Spleen (tissue), 7 donors: ENCODE data around the gene MSH3.

Experiments
- CTCF ChIP-seq, 11 experiments: fragments of 200-600 bp in 7 of 11; fragments of 450-650 bp in 4 of 11; sonication (generic) in 4 of 11; IDR thresholded peaks in 8 of 11; conservative IDR thresholded peaks in 3 of 11; 1 replicate in 7 of 11; 2 replicates in 4 of 11; pipeline versions ENCODE4 v1.4.0 to v1.8.0; 2016 to 2021; ENCODE audit warnings: antibody characterized with exemption in 11 of 11, inconsistent platforms in 4 of 11, mild to moderate bottlenecking in 1 of 11
- POLR2A ChIP-seq, 3 donors: fragments of 450-650 bp; IDR thresholded peaks; one replicate each; pipeline ENCODE4 v1.5.1; 2017; ENCODE audit warnings: antibody characterized with exemption in 3 of 3, mild to moderate bottlenecking in 1 of 3
- POLR2AphosphoS5 ChIP-seq, 3 donors: sonication (generic); formaldehyde crosslinking; IDR thresholded peaks; one replicate each; pipeline ENCODE4 v1.5.1; 2017; ENCODE audit warnings: antibody characterized with exemption in 3 of 3
- donor health status: DM: no; HTN: no; CAD: no; lungs with moderate emphysema.
- donor health status: DM: no; HTN: no; CAD: no.
- donor health status: DM: no; HTN: no; CAD: no.

DNA sequence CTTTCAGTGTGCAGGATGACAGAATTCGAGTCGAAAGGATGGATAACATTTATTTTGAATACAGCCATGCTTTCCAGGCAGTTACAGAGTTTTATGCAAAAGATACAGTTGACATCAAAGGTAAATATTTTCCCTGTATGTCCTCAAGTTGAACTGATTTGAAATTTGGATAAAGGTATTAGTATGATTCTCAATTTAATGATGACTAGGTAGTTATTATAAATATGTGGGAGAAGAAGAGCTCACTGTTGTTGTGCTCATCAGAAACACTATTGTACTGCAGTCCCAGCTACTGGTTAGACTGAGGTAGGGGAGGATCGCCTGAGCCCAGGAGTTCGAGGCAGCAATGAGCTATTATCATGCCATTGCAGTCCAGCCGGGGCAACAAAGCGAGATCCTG, 71.0 kb downstream of the MSH3 start:
- TF ChIP-seq CTCF (IDR thresholded peaks at IDR 0.05 in 8 of 11, conservative IDR thresholded peaks at IDR 0.05 in 3 of 11) (no peak), POLR2A (IDR thresholded peaks at IDR 0.05) (no peak), POLR2AphosphoS5 (IDR thresholded peaks at IDR 0.05) (no peak)
